B cell (primary cell): ENCODE results near the gene APOC1. TPM values are rescaled to one million over a fixed set of nuclear protein-coding genes. Genes with fewer than 3 reads are reported as not detected.

Experiments used
- ATAC-seq: fragments of 200-7000 bp; cut with Tn5 transposase; one replicate; pipeline ENCODE4 v1.10.0; 2021; ENCODE audit warnings: low read depth, mild to moderate bottlenecking, moderate number of reproducible peaks, moderate library complexity
- CTCF ChIA-PET: fragments of 350-600 bp; sonication (Branson Sonifier 250); formaldehyde crosslinking; loops from one replicate; lab custom pipeline; 2021; ENCODE audit warnings: antibody characterized with exemption, inconsistent platforms; lab: Charles Lee
- POLR2A ChIA-PET: fragments of 350-600 bp; sonication (Branson Sonifier 250); formaldehyde crosslinking; loops from one replicate; lab custom pipeline; 2021; ENCODE audit warnings: antibody characterized with exemption; lab: Charles Lee
- DNase-seq: peaks from one replicate; pipeline ENCODE4 v3.0.0; 2013
- H2AFZ ChIP-seq: 2 replicates; pipeline ENCODE4 v1.6.1; 2012; ENCODE audit warnings: mild to moderate bottlenecking, low read depth, low read length; ENCODE audit not compliant: insufficient read depth, poor library complexity, severe bottlenecking
- H3K27ac ChIP-seq, 2 donors: 1 replicate in 1 of 2; 2 replicates in 1 of 2; pipeline ENCODE4 v1.5.1; 2012 to 2013; ENCODE audit warnings: low read length in 2 of 2, mild to moderate bottlenecking in 2 of 2, moderate library complexity in 1 of 2
- H3K27me3 ChIP-seq, 4 experiments: fragments of 200-600 bp in 1 of 4; sonication (generic) in 1 of 4; replicated peaks in 1 of 4; 1 replicate in 2 of 4; 2 replicates in 2 of 4; pipeline versions ENCODE4 v1.6.1 to v1.7.0; 2013 to 2016; ENCODE audit warnings: low read length in 3 of 4, mild to moderate bottlenecking in 2 of 4, mixed read lengths in 1 of 4, moderate library complexity in 1 of 4; ENCODE audit not compliant: insufficient read depth in 4 of 4, control insufficient read depth in 3 of 4; ENCODE audit errors: control extremely low read depth in 1 of 4
- H3K36me3 ChIP-seq, 2 experiments: replicated peaks in 1 of 2; 1 replicate in 1 of 2; 2 replicates in 1 of 2; pipeline versions ENCODE4 v1.6.1 to v1.7.1; 2013; ENCODE audit warnings: low read length in 1 of 2; ENCODE audit not compliant: insufficient read depth in 2 of 2, control insufficient read depth in 1 of 2; ENCODE audit errors: control extremely low read depth in 1 of 2, extremely low read depth in 1 of 2
- H3K4me1 ChIP-seq, 2 donors: fragments of 200-600 bp in 1 of 2; sonication (generic) in 1 of 2; 1 replicate in 1 of 2; 2 replicates in 1 of 2; pipeline versions ENCODE4 v1.5.1 to v1.6.1; 2013 to 2017; ENCODE audit warnings: low read length in 2 of 2; ENCODE audit not compliant: control insufficient read depth in 2 of 2, insufficient read depth in 2 of 2
- H3K4me2 ChIP-seq: replicated peaks from 2 replicates; pipeline ENCODE3; 2012; ENCODE audit warnings: mild to moderate bottlenecking, low read depth, low read length; ENCODE audit not compliant: poor library complexity, severe bottlenecking
- H3K4me3 ChIP-seq, 5 experiments: fragments of 200-600 bp in 1 of 5; sonication (generic) in 1 of 5; 1 replicate in 3 of 5; 2 replicates in 2 of 5; pipeline versions ENCODE4 v1.5.1 to v1.7.0; 2011 to 2016; ENCODE audit warnings: low read length in 4 of 5, mild to moderate bottlenecking in 4 of 5, low read depth in 2 of 5, control low read depth in 1 of 5, moderate library complexity in 1 of 5; ENCODE audit not compliant: insufficient read depth in 1 of 5; ENCODE audit errors: control extremely low read depth in 1 of 5, extremely low read depth in 1 of 5
- H3K79me2 ChIP-seq: fragments of 200-600 bp; sonication (generic); one replicate; pipeline ENCODE4 v1.6.0; 2016; ENCODE audit warnings: low read length; ENCODE audit not compliant: control insufficient read depth, insufficient read depth
- H3K9ac ChIP-seq: fragments of 200-600 bp; sonication (generic); 2 replicates; pipeline ENCODE4 v1.6.1; 2017; ENCODE audit warnings: mild to moderate bottlenecking, low read length, moderate library complexity
- H3K9me3 ChIP-seq, 3 donors: one replicate each; pipeline versions ENCODE4 v1.6.1 to v1.7.1; 2013; ENCODE audit warnings: low read length in 2 of 3; ENCODE audit not compliant: control insufficient read depth in 2 of 3, insufficient read depth in 1 of 3; ENCODE audit errors: control extremely low read depth in 1 of 3
- H4K20me1 ChIP-seq: 2 replicates; pipeline ENCODE4 v1.6.0; 2012; ENCODE audit warnings: mild to moderate bottlenecking, low read length; ENCODE audit not compliant: insufficient read depth, control insufficient read depth, poor library complexity, severe bottlenecking
- H3K27ac Mint-ChIP-seq: one replicate; pipeline ENCODE4 v1.8.0; 2021; ENCODE audit warnings: mixed read lengths
- H3K27me3 Mint-ChIP-seq: one replicate; pipeline ENCODE4 v1.8.0; 2021; ENCODE audit warnings: mixed read lengths
- H3K4me1 Mint-ChIP-seq: one replicate; pipeline ENCODE4 v1.8.0; 2021; ENCODE audit warnings: mixed read lengths
- H3K4me3 Mint-ChIP-seq: one replicate; pipeline ENCODE4 v1.8.0; 2021; ENCODE audit warnings: mixed read lengths
- H3K9me3 Mint-ChIP-seq: one replicate; pipeline ENCODE4 v1.8.0; 2022; ENCODE audit warnings: mixed read lengths; ENCODE audit not compliant: insufficient read depth
- CTCF ChIP-seq: fragments of 200-600 bp; IDR thresholded peaks from one replicate; pipeline ENCODE4 v1.8.0; 2022; ENCODE audit warnings: antibody characterized with exemption, mild to moderate bottlenecking
- EZH2 ChIP-seq: IDR thresholded peaks from 2 replicates; pipeline ENCODE4 v1.6.1; 2012; ENCODE audit warnings: borderline replicate concordance, low read depth, mild to moderate bottlenecking, moderate library complexity, low read length; ENCODE audit not compliant: insufficient read depth, poor library complexity, severe bottlenecking
- WGBS: methylation state at CpG from one replicate; pipeline ENCODE4 v1.1.5; 2013; ENCODE audit warnings: missing lambda C conversion rate; ENCODE audit not compliant: insufficient coverage; 5-methylcytosine and 5-hydroxymethylcytosine counted together
- intact Hi-C: fragments of 100-400 bp; cut with micrococcal nuclease; formaldehyde crosslinking; loops from one replicate; pipeline ENCODE4 v1.10.0; 2022
- polyA plus RNA-seq: library from polyadenylated mRNA; depleted of rRNA; stranded (reverse); fragments of >200 nt; gene quantifications from 2 replicates; pipeline ENCODE4 v1.2.3, GENCODE V29; 2012
- total RNA-seq, 2 donors: library from RNA; stranded (reverse); fragments of 120-200 nt in 1 of 2; gene quantifications; 1 replicate in 1 of 2; 2 replicates in 1 of 2; pipeline versions ENCODE4 v1.2.3 to v1.2.4, GENCODE V29; 2013 to 2022

APOC1 gene
- total and polyA plus RNA-seq, 2 donors (not counting 1 experiment from before 2014, with no cell fraction given) = not detected

DNA sequence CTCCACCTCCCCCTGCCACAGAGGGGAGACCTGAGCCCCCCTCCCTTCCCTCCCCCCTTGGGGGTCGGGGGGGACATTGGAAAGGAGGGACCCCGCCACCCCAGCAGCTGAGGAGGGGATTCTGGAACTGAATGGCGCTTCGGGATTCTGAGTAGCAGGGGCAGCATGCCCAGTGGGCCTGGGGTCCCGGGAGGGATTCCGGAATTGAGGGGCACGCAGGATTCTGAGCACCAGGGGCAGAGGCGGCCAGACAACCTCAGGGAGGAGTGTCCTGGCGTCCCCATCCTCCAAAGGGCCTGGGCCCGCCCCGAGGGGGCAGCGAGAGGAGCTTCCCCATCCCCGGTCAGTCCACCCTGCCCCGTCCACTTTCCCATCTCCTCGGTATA lies 11.2 kb upstream of the APOC1 start:
- WGBS = 91% methylated on average over 5 of the region's 15 CpGs
- H3K9ac ChIP-seq = no peak overlapping the region
- no peaks in the 10 kb centered on the region for H3K79me2 ChIP-seq
- peaks cover 0 to 26% of the 10 kb centered on the region in 2 experiments for H3K36me3 ChIP-seq
- H3K27ac ChIP-seq = no peak overlapping the region
- H3K4me1 ChIP-seq = peaks cover 15 to 19% of the 10 kb centered on the region in 2 donors
- ChIA-PET POLR2A (no interaction called here), CTCF (interaction anchor here (0.7 to 4.1 kb wide), 13 partner anchors 12 to 345 kb away, joined by 3 to 27 read pairs (median 4); partner anchors contain the start of gene APOC1)
- H3K27ac Mint-ChIP-seq = no peak overlapping the region
- H3K4me3 ChIP-seq = no peak overlapping the region
- H3K4me2 ChIP-seq = no peak overlapping the region
- no peak overlapping the region for H2AFZ ChIP-seq
- no peaks in the 10 kb centered on the region for H3K9me3 Mint-ChIP-seq
- DNase-seq (no peak), ATAC-seq (no peak)
- no peak overlapping the region for H3K4me3 Mint-ChIP-seq
- H3K27me3 Mint-ChIP-seq = peaks cover 18% of the 10 kb centered on the region
- peaks cover 0 to 4% (median 0%) of the 10 kb centered on the region in 3 donors for H3K9me3 ChIP-seq
- peaks cover 6% of the 10 kb centered on the region for H4K20me1 ChIP-seq
- H3K27me3 ChIP-seq = peaks cover 0 to 26% (median 10%) of the 10 kb centered on the region in 4 experiments
- TF ChIP-seq EZH2 = no peak
- no peak for TF ChIP-seq CTCF
- H3K4me1 Mint-ChIP-seq = peaks cover 16% of the 10 kb centered on the region
- intact Hi-C loops = loop anchor here (1.0 kb wide), 3 partner anchors 48 to 284 kb away; no protein-coding TSS in a partner anchor

DNA sequence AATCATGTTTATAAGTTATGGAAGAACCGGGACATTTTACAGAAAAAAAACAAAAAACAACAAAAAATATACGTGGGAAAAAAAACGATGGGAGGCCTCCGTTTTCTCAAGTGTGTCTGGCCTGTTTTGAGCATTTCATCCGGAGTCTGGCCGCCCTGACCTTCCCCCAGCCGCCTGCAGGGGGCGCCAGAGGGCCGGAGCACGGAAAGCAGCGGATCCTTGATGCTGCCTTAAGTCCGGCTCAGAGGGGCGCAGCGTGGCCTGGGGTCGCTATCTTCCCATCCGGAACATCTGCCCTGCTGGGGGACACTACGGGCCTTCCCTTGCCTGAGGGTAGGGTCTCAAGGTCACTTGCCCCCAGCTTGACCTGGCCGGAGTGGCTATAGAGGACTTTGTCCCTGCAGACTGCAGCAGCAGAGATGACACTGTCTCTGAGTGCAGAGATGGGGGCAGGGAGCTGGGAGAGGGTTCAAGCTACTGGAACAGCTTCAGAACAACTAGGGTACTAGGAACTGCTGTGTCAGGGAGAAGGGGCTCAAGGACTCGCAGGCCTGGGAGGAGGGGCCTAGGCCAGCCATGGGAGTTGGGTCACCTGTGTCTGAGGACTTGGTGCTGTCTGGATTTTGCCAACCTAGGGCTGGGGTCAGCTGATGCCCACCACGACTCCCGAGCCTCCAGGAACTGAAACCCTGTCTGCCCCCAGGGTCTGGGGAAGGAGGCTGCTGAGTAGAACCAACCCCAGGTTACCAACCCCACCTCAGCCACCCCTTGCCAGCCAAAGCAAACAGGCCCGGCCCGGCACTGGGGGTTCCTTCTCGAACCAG lies 10.6 kb upstream of the APOC1 start:
- WGBS = 36% methylated on average over 23 of the region's 24 CpGs
- no peaks in the 10 kb centered on the region for H3K79me2 ChIP-seq
- ATAC-seq = peak; percentile 69
- peaks cover 0 to 26% (median 10%) of the 10 kb centered on the region in 4 experiments for H3K27me3 ChIP-seq
- Mint-ChIP-seq H3K9me3 (no peaks in the 10 kb centered on the region), H3K4me1 (peaks cover 16% of the 10 kb centered on the region), H3K27me3 (peaks cover 18% of the 10 kb centered on the region), H3K4me3 (no peak overlapping the region), H3K27ac (no peak overlapping the region)
- ChIA-PET POLR2A (no interaction called here), CTCF (interaction anchor here (0.7 to 4.1 kb wide), 18 partner anchors 8 to 575 kb away, joined by 3 to 27 read pairs (median 3); partner anchors contain the start of gene APOC1)
- TF ChIP-seq CTCF = peak; percentile 98
- TF ChIP-seq EZH2 = no peak
- no peak overlapping the region for H3K4me2 ChIP-seq
- no peak overlapping the region for H3K9ac ChIP-seq
- peak; percentile 79 for DNase-seq
- H3K9me3 ChIP-seq = peaks cover 0 to 4% (median 0%) of the 10 kb centered on the region in 3 donors
- no peak overlapping the region for H2AFZ ChIP-seq
- peaks cover 15 to 19% of the 10 kb centered on the region in 2 donors for H3K4me1 ChIP-seq
- peaks cover 6% of the 10 kb centered on the region for H4K20me1 ChIP-seq
- intact Hi-C loops = loop anchor here (1.0 kb wide), 3 partner anchors 47 to 283 kb away; no protein-coding TSS in a partner anchor
- no peak overlapping the region for H3K4me3 ChIP-seq
- no peak overlapping the region for H3K27ac ChIP-seq
- peaks cover 0 to 26% of the 10 kb centered on the region in 2 experiments for H3K36me3 ChIP-seq
